Left lobe of liver (tissue), 2 donors: Measurements from ENCODE around the gene GPT2. TPM values are rescaled to one million over a fixed set of nuclear protein-coding genes. Genes with fewer than 3 reads are reported as not detected.
A peak's percentile ranks its signal among the peaks of the same experiment; 100 is the strongest.

Source experiments
- ATAC-seq: fragments of 200-7000 bp; cut with Tn5 transposase; one replicate; pipeline ENCODE4 v1.9.1; 2020; ENCODE audit warnings: mild to moderate bottlenecking, moderate library complexity
- DNase-seq: peaks from one replicate; pipeline ENCODE4 v3.0.0-alpha.2; 2020; ENCODE audit warnings: low spot score
- total RNA-seq: library from RNA; stranded (reverse); gene quantifications from one replicate; pipeline ENCODE4 v1.2.1, GENCODE V29; 2021
- donor health status: DM: no; HTN: no; CAD: no; lungs with moderate emphysema.
- donor health status: DM: no; HTN: yes; CAD: no.

GPT2 gene
- total RNA-seq, 1 donor from 2014 or later, result 84.6 TPM

DNA sequence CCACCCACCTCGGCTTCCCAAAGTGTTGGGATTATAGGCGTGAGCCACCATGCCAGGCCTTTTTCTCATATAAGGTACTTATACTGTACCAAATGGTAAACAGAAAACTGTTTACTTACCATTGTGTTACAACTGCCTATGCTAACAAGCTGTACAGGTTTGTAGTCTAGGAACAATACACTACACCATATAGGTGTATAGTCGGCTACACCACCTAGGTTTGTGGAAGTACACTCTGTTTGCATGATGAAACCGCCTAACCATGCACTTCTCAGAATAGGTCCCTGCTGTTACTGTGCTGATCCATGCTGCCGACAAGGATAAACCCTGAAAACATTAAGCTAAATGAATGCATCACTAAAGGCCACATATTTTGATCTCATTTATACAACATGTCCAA, 70.4 kb downstream of the GPT2 start:
- no peak for DNase-seq

DNA sequence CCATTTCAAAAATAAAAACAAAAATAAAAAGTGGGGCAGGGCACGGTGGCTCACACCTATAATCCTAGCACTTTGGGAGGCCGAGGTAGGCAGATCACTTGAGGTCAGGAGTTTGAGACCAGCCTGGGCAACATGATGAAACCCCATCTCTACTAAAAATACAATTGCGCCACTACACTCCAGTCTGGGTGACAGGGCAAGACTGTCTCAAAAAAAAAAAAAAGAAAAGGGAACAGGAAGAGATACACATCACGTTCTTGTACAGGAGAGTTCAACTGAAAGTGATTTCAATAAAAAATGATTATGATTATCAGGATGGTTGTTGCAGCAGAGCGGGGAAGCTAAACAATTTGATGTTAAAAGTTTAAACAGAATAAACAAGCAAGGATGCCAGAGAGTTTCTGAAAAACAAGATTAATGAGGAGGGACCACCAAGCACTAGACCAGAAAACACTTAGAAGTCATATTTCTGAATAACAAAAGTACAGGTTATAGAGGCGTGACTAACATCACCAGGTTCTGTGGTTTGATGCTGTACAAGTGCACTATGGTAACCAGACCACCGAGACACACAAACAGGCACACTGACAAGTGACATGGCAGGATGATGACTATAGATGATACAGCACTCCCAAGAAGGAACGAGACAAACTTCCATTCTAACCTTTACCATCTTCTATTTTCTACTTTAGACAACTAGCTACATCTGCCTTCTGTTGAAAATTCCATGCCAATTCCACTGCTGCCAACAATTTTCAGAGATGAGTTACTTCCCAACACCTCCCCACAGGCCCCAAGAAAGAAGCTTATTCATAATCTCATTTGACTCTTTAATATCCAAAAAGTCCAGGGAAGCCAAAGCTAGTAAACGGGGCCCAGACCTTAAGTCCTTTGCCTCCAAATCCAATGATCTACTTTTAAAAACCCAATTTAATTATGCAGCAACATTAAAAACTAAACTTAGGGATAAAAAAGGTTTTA, 77.5 kb downstream of the GPT2 start:
- DNase-seq, result no peak
- ATAC-seq, result peak; percentile 20

More for the DNA sequence above, 70.4 kb downstream of the GPT2 start:
- ATAC-seq, result no peak

DNA sequence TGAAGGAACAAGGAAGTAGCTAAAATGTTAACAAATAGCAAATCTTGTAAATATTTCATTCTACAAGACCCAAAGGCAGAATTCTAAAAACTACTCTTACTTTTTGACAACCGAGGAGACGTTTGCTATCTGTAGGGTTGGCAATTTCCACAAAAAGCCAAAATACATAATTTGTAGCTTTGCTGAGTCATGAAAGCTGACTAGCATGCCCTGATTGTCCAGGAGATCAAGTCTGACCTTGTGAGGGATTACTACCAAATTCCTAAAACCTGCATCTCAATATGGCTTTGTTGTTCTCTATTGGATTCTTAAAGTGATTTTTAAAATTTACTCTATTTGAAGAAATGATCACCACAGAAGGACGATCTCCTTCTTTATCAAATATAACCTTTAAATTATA, 78.5 kb downstream of the GPT2 start:
- DNase-seq, result no peak
- no peak for ATAC-seq

DNA sequence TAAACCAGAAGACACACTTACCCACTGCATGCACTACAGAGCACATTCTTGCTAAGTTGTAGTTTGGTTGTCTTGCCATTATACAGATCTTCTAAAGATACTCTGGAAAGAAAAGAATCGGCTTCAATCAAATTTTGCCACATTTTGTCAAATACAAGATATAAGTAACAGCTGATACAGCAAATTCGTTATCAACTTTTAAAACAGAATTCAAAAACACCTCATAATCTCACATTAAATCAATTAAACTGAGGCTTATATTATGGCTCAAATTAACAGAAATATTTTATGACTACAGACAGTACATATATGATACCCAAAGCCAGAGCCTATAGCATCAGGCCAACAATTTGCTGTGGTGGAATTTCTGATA, 83.9 kb downstream of the GPT2 start:
- no peak for DNase-seq

DNA sequence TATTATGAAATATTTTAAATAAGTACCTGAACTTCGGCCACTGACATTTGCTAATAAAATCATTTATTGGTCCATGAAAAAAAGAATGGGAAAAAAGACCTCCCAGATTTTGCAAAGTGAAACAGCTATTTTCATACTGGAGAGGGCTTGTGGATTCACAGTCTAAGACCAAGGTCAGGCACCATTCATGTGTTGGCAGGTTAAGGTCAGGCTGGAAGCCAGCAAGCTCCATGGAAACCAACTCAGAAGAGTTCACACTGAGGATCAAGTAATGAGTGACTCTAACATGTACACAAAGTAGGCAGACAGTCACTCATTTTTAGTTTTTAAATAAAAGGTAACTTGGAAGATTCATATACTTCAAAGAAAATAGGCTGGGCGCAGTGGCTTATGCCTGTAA, 85.9 kb downstream of the GPT2 start:
- DNase-seq (peak; percentile 86), ATAC-seq (peak; percentile 70)

More for the DNA sequence above, 83.9 kb downstream of the GPT2 start:
- no peak for ATAC-seq

DNA sequence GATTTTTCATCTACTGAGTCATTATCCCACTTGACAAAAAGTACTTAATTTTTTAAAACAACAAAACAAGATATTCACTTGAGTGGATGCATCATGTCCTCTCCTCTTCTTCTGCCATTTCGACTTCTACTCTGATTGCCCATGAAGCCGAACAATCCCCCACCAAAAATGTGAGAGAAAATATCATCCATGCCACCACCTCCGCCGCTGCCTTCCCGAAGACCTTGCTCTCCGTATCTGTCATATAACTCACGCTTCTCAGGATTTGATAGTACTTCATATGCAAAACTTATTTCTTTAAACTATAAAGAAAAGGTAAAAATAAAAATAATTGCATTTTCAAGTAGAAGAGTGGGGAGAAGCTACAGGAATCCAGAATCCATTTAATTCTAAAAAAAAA, 87.1 kb downstream of the GPT2 start:
- DNase-seq (no peak), ATAC-seq (no peak)

DNA sequence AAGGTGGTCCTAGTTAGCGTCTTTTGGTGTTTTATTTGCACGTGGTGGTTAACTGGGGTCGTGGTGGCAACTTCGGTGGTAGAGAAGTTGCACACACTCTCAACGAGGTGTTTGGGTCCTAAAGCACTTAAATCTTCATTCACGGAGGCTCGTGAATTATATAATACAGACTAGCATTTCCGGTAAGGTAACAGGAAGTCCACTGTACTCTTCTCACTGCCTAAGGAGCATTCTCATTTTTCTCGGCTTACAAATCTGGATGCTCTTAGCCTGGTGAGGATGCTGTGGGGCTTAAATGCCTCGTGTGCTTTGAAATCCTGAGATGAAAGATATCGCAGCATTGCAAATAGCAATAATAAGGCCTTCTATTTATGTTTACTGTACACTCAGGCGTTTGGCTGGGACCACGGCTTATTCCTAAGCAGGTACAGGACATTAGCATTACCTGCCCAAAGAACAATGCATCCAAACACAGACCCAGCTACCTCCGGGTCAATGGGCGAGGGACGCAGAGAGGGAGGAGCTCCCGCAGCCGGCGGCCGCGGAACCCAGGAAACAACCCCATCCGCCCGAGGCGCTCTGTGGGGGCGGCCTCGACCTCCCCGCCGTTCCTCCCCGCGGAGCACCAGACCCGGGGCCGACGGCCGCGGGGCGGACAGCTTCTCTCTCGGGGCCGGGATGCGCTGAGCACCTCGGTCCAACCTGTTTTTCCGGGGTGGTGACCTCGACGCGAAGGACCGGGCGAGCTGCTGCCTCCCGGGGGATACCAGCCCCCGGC, 88.5 kb downstream of the GPT2 start:
- ATAC-seq, result peak; percentile 27
- peak; percentile 55 for DNase-seq

DNA sequence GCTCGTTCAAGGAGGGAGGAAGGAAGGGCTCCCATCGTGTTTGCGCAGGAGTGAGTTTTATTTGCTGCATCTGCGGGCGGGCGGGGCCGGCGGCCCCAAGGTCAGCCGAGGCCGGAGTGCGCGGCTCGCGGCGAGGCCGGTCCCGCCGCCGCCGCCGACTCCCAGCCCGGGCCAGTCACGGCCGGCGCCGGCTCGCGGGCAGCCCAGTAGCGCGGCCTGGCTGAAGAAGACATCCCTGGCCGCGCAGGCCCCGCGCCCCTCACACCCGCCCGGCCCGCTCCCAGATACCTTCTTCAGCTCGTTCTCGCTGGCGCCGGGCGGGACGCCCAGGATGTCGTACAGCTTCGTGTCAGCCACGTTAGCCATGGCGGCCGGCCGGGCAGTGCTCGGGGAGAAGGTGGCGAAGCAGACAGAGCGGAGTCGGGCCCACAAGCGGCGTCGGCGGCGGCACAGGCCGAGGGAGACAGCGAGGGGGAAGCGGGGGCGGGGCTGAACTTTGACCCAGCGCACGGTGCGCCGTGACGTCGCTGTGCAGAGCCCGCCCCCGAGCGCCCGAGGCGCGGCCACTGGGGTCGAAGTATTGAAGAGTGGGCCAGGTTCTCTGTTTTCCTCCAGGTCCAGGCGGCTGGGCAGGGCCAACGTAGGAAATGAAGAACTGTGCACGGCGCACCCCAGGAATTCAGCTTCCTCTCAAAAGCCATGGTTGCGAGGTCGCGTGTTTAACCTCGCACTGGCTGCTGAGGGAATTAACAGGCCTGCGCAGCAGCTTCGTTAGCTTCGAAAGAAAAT, 89.2 kb downstream of the GPT2 start, which contains the start of gene DNAJA2:
Gene DNAJA2 (minus strand): TSS at position 468 of the 789 bp plus-strand sequence. CDS start 102 bp downstream, at position 366.
- ATAC-seq (peak; percentile 93), DNase-seq (peak; percentile 94)

DNA sequence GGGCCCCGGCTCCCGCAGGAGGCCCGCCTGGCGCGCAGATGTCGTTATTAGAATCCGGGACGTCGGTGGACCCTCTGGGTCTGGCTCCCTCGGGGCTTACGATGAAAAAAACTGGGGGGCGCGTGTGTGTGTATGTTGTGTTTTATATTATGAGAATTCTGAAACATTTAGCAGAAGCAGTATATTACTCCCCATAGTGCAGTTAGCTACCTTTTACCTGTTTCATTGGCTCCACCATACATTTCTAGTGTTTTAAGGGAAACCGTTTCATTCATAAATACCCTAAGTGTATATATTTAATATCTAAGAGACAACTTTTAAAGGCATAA, 89.8 kb downstream of the GPT2 start:
- DNase-seq (no peak), ATAC-seq (no peak)

DNA sequence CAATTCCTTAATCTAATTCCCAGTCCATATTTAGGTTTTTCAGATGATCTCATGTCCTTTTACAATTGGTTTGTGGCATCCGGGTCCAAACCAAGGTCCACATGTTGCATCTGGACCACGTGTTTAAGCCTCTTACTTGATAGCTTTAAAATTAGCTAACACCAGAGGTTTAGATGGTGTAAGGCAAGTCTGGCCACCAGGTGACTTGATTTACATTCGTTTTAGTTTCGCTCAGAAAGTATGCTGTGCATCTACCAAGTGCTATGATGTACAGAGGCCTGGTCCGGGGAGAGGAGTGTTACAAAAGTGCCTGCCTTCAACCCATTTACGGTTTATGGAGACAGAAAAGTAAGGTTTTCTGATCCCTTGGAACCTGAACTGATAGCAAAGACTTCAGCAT, 90.2 kb downstream of the GPT2 start:
- DNase-seq (no peak), ATAC-seq (no peak)

DNA sequence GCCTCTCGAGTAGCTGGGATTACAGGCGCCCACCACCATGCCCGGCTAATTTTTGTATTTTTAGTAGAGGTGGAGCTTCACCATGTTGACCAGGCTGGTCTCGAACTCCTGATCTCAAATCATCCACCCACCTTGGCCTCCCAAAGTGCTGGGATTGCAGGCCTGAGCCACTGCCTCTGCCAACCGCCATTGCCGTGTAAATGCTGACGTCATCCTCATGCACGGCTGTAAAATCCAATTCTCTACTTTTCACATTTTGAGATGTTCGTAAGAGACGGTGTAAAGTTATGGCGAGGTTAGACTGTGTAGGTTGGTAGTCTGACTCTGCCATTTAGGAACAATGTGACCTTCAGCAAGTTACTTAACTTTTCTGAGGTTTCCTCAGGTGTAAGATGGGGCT, 91.0 kb downstream of the GPT2 start:
- no peak for DNase-seq
- no peak for ATAC-seq

DNA sequence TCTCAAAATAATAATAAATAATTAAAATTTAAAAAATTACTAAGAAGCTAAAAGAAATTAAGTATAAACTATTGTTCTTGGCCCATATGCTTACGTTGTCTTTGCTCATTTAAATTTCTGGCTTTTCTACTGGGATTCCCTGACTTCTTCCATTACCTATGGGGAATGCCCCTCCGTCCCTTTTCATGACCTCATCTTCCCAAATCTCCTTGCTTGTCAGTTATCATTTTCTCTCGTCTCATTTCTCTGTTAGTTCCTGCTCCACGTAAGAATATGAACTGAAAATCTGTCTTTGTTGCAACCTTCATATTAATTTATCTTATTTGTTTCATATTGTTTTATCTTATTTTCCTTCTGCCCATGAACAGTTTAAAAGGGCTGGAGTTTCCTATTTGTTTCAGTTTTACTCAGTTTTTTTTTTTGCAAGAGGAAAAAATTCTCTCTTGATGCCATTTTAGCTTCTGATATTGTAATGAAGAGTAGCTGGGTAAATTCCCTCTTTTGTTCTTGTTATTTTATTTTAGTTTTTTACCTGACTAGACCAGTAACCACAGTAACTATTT, 91.8 kb downstream of the GPT2 start:
- ATAC-seq (no peak), DNase-seq (no peak)

DNA sequence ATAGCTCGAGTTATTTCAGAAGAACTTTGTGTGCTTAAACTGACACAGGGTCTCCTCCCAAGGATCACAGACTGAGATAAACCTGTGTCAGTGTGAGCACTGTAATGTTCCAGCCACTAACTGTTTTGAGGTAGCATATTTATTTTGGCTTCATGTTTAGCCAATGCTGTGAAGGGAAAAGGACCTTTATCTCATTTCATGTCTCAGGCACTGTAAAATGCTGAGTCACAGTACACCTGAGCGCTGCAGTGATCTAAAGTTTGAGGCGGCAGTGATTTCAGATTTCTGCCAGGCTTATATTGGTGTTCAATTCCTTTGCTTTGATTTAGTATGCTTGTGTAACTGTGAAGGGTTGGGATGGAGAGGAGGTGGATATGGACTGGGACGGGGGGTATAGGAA, 92.4 kb downstream of the GPT2 start:
- ATAC-seq (peak; percentile 67), DNase-seq (peak; percentile 65)

Other genes with a start within 250 kb of the GPT2 start
- 25.4 TPM for gene VPS35, start 195.2 kb upstream of the GPT2 start, total RNA-seq
- gene ORC6, start 194.7 kb upstream of the GPT2 start, total RNA-seq, result 0.65 TPM
- gene MYLK3, start 136.0 kb upstream of the GPT2 start, total RNA-seq, result 0.08 TPM
- gene C16orf87, start 53.2 kb upstream of the GPT2 start, total RNA-seq, result 5.2 TPM
- 33.1 TPM for gene DNAJA2, start 89.3 kb downstream of the GPT2 start, total RNA-seq